ENCODE measurements around the gene CACNG4. TPM values are rescaled to one million over a fixed set of nuclear protein-coding genes. Genes with fewer than 3 reads are reported as not detected.

The CACNG4 gene
- total RNA-seq (2014; rRNA removed) (1.7 and 2.4 TPM in 2 replicates), Bru-seq, nascent RNA (percentile 40 among the genes with signal in this experiment), BruChase-seq, experiment 1, labeled RNA remaining after a 6-hour chase (percentile 35 among the genes with signal in this experiment), BruChase-seq, experiment 2, labeled RNA remaining after a 2-hour chase (percentile 34 among the genes with signal in this experiment)
- long read RNA-seq, transcript CACNG4-201 (4 exons, 3,380 nt), result major isoform, 5 of 7 reads
- long read RNA-seq, partial matches to known transcripts, result 0 of 7 reads
- long read RNA-seq, other reads (novel, unspliced or antisense), result 2 of 7 reads

DNA sequence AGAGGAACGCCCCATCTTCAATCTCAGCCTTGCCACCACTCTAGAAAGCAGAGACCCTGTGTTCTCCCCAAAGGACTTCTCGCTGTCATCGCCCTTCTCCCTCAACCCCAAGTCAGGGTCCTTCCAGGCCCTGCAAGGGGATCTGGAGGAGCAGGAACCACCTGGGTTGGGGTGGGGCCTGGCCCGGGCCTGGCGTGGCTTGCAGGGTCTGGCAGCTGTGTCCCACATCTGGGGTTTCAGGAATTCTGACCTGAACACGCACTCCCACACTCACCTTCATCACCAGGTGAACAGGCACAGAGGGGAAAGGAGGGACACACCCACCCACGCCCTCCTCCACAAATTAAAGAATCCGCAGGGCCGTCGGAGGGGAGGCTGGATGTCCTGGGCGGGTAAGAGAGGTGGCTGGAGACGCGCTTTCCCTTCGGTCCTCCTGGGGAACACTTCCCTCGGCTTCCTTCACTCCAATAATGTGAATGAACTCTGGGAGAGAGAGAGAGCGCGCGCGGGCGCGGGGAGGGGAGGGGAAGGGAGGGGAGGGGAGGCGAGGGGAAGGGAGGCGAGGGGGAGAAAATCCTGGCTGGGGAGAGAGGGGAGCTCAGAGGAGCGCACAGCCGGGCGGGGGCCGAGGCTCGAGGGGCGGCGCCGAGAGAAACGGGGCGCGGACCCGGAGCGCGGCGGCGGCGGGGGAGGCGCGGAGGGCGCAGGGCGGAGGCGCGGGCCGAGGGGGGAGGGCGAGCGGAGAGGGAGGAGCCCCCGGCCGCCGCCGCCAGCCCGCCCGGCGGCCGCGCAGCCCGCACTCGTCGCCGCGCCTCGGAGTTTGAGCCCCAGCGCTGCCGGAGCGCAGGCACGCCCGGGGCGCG is at the start of gene CACNG4:
CACNG4 (plus strand) TSS at position 799 of the 863 bp plus-strand sequence. CDS start 205 bp downstream, outside the sequence.
- H3K79me2 ChIP-seq (ENCODE audit: low read length), result no peaks in the 10 kb centered on the region
- DNase-seq, result no peak
- peak within 1 kb of the TSS; percentile 94 for H3K4me2 ChIP-seq (ENCODE audit: low read length)
- no peak within 1 kb of the TSS for H3K9ac ChIP-seq (ENCODE audit: low read length)
- POLR2A ChIA-PET (ENCODE audit: unreplicated experiment), result no interaction called here
- H4K20me1 ChIP-seq (ENCODE audit: low read length), result no peaks in the 10 kb centered on the region
- H3K36me3 ChIP-seq (ENCODE audit: low read depth, low read length), result no peaks in the 10 kb centered on the region
- H3K9me3 ChIP-seq (ENCODE audit: low read length), result no peaks in the 10 kb centered on the region
- intact Hi-C loops (cut with micrococcal nuclease), result no loop called here
- H3K9me2 ChIP-seq (replicated peaks; ENCODE audit: low read length), result no peaks in the 10 kb centered on the region
- TF ChIP-seq EZH2 (IDR thresholded peaks at IDR 0.05; ENCODE audit: low read length, unreplicated experiment), result no peak
- TF ChIP-seq EZH2phosphoT487 (IDR thresholded peaks at IDR 0.05; ENCODE audit: borderline replicate concordance, low read length), result no peak
- TF ChIP-seq, protein P1, sequence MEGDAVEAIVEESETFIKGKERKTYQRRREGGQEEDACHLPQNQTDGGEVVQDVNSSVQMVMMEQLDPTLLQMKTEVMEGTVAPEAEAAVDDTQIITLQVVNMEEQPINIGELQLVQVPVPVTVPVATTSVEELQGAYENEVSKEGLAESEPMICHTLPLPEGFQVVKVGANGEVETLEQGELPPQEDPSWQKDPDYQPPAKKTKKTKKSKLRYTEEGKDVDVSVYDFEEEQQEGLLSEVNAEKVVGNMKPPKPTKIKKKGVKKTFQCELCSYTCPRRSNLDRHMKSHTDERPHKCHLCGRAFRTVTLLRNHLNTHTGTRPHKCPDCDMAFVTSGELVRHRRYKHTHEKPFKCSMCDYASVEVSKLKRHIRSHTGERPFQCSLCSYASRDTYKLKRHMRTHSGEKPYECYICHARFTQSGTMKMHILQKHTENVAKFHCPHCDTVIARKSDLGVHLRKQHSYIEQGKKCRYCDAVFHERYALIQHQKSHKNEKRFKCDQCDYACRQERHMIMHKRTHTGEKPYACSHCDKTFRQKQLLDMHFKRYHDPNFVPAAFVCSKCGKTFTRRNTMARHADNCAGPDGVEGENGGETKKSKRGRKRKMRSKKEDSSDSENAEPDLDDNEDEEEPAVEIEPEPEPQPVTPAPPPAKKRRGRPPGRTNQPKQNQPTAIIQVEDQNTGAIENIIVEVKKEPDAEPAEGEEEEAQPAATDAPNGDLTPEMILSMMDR (conservative IDR thresholded peaks at IDR 0.05; ENCODE audit: low read depth, low read length), result no peak
- H3K4me3 ChIP-seq (ENCODE audit: low read length), result peak within 1 kb of the TSS; percentile 71
- no TSS peak for BruUV-seq (replicated peaks)
- H3K27me3 ChIP-seq (ENCODE audit: low read length), result peaks cover 37% of the 10 kb centered on the region
- peaks cover 10% of the 10 kb centered on the region; the same call in 1 of the 2 replicates for H3K4me1 ChIP-seq (ENCODE audit: insufficient read depth, low read length)
- H3F3A ChIP-seq (ENCODE audit: low read length, unreplicated experiment), result no peaks in the 10 kb centered on the region
- no peak within 1 kb of the TSS for H3K27ac ChIP-seq (ENCODE audit: low read length)
- CTCF ChIA-PET, result no interaction called here
- ATAC-seq, result peak; percentile 10; the same call in 1 of the 2 replicates
- peak within 1 kb of the TSS; percentile 82 for H2AFZ ChIP-seq (ENCODE audit: low read length)

DNA sequence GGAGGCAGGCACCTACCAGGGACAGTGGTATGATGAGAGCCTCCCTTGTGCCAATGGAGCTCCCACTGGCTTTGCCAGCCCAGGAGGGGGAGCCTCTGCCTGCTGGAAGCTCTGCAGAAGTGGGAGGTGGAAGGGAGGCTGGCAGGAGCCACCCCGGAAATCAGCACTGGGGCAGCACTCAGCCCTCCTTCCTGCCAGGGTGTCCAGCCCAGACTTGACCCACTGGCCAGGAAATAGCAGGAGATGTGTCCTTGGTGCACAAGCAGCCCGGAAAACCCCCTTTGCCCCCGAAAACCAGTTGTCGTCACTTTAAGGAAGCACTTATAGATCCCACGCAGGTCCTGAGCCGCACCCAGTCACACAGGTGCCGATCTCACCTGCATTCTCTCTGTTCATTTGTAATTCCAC is 49.3 kb upstream of the CACNG4 start:
- ATAC-seq, result peak; percentile 99
- Histone ChIP-seq H3K9me3 (ENCODE audit: low read length) (no peaks in the 10 kb centered on the region), H3K9ac (ENCODE audit: low read length) (no peak overlapping the region), H3F3A (ENCODE audit: low read length, unreplicated experiment) (no peaks in the 10 kb centered on the region), H3K27ac (ENCODE audit: low read length) (no peak overlapping the region), H4K20me1 (ENCODE audit: low read length) (no peaks in the 10 kb centered on the region), H3K36me3 (ENCODE audit: low read depth, low read length) (no peaks in the 10 kb centered on the region), H3K79me2 (ENCODE audit: low read length) (no peaks in the 10 kb centered on the region), H3K9me2 (replicated peaks; ENCODE audit: low read length) (no peaks in the 10 kb centered on the region), H3K27me3 (ENCODE audit: low read length) (no peaks in the 10 kb centered on the region), H2AFZ (ENCODE audit: low read length) (peak overlapping the region; percentile 32; the same call in 1 of the 2 replicates), H3K4me2 (ENCODE audit: low read length) (no peak overlapping the region), H3K4me1 (ENCODE audit: insufficient read depth, low read length) (peaks cover 4% of the 10 kb centered on the region; the same call in 1 of the 2 replicates), H3K4me3 (ENCODE audit: low read length) (no peak overlapping the region)
- CTCF ChIA-PET, result interaction anchor here (0.6 to 1.2 kb wide), 5 partner anchors 37 to 194 kb away, joined by 3 to 25 read pairs (median 5); no protein-coding TSS in a partner anchor
- TF ChIP-seq EZH2phosphoT487 (IDR thresholded peaks at IDR 0.05; ENCODE audit: borderline replicate concordance, low read length), result no peak
- TF ChIP-seq, protein P1 (conservative IDR thresholded peaks at IDR 0.05; ENCODE audit: low read depth, low read length), result peak; percentile 88
- no TSS peak for BruUV-seq (replicated peaks)
- POLR2A ChIA-PET (ENCODE audit: unreplicated experiment), result no interaction called here
- DNase-seq, result peak; percentile 86
- intact Hi-C loops (cut with micrococcal nuclease), result loop anchor here (1.0 kb wide), 2 partner anchors 60 to 243 kb away; no protein-coding TSS in a partner anchor
